NCI-H2081 (cell line): ENCODE data around the gene APEH.

ENCODE experiments used
- DNase-seq, 2 experiments: peaks; one replicate each; lab custom pipeline; 2025; lab: John Stamatoyannopoulos, UW

The APEH gene

DNA sequence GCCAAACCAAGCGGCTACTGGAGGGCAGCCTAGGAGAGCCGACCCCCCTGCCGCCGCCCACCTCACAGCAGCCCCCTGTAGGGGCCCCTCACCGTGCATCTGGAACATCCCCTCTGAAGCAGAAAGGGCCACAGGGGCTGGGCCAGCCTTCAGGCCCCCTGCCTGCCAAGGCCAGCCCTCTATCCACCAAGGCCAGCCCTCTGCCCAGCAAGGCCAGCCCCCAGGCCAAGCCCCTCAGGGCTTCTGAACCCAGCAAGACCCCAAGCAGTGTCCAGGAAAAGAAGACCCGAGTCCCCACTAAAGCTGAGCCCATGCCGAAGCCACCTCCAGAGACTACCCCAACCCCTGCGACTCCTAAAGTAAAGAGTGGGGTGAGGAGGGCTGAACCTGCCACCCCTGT lies 23.5 kb upstream of the APEH start:
- no peak for DNase-seq

DNA sequence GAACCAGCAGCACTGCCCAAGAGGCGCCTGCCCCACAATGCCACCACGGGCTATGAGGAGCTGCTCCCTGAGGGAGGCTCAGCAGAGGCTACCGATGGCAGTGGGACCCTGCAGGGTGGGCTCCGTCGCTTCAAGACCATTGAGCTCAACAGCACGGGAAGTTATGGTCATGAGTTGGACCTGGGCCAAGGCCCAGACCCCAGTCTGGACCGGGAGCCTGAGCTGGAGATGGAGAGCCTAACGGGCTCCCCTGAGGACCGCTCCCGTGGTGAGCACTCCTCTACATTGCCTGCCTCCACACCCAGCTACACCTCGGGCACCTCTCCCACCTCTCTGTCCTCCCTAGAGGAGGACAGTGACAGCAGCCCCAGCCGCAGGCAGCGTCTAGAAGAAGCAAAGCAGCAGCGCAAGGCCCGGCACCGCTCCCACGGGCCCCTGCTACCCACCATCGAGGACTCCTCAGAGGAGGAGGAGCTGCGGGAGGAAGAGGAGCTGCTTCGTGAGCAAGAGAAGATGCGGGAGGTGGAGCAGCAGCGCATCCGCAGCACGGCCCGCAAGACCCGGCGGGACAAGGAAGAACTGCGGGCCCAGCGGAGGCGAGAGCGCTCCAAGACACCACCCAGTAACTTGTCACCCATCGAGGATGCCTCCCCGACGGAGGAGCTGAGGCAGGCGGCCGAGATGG lies 21.8 kb upstream of the APEH start:
- no peak for DNase-seq

DNA sequence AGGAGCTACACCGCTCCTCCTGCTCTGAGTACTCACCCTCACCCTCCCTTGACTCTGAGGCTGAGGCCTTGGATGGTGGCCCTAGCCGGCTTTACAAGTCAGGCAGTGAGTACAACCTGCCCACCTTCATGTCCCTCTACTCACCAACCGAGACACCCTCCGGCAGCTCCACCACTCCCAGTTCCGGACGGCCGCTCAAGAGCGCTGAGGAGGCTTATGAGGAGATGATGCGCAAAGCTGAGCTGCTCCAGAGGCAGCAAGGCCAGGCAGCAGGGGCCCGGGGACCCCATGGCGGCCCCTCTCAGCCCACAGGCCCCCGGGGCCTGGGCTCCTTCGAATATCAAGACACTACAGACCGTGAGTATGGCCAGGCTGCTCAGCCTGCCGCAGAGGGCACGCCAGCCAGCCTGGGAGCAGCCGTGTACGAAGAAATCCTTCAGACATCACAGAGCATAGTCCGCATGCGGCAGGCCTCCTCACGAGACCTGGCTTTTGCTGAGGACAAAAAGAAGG lies 21.2 kb upstream of the APEH start:
- DNase-seq: no peak

DNA sequence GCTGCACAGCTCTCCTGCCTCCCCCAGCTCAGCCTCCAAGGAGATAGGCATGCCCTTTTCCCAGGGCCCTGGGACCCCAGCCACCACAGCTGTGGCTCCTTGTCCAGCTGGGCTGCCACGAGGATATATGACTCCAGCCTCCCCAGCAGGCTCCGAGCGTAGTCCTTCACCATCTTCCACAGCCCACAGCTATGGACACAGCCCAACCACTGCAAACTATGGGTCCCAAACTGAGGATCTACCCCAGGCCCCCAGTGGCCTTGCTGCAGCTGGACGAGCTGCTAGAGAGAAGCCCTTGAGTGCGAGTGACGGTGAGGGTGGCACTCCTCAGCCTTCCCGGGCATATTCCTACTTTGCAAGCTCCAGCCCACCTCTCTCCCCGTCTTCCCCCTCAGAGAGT lies 20.5 kb upstream of the APEH start:
- DNase-seq: no peak

DNA sequence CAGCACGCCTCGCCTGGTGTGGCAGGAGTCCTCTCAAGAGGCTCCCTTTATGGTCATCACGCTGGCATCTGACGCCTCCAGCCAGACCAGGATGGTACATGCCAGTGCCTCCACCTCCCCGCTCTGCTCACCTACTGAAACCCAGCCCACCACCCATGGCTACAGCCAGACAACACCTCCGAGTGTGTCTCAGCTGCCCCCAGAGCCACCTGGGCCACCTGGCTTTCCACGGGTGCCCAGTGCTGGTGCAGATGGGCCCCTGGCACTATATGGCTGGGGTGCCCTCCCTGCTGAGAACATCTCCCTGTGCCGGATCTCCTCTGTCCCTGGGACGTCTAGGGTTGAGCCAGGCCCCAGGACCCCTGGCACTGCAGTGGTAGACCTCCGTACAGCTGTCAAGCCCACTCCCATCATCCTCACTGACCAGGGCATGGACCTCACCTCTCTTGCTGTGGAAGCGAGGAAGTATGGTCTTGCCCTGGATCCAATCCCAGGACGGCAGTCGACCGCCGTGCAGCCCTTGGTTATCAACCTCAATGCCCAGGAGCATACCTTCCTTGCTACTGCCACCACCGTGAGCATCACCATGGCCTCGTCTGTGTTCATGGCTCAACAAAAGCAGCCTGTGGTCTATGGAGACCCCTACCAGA lies 19.9 kb upstream of the APEH start:
- no peak for DNase-seq

DNA sequence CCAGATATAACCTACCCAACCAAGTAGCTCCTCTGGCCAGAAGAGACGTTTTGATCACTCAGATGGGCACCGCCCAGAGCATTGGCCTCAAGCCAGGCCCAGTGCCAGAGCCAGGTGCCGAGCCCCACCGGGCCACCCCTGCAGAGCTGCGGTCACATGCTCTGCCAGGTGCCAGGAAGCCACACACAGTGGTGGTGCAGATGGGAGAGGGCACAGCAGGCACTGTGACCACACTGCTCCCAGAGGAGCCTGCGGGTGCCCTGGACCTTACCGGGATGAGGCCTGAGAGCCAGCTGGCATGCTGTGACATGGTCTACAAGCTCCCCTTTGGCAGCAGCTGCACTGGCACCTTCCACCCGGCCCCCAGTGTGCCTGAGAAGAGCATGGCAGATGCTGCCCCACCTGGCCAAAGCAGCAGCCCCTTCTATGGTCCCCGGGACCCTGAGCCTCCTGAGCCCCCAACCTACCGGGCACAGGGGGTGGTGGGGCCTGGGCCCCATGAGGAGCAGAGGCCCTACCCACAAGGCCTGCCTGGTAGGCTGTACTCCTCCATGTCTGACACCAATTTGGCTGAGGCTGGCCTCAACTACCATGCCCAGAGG lies 19.1 kb upstream of the APEH start:
- peak; percentile 76 to 91 for DNase-seq

DNA sequence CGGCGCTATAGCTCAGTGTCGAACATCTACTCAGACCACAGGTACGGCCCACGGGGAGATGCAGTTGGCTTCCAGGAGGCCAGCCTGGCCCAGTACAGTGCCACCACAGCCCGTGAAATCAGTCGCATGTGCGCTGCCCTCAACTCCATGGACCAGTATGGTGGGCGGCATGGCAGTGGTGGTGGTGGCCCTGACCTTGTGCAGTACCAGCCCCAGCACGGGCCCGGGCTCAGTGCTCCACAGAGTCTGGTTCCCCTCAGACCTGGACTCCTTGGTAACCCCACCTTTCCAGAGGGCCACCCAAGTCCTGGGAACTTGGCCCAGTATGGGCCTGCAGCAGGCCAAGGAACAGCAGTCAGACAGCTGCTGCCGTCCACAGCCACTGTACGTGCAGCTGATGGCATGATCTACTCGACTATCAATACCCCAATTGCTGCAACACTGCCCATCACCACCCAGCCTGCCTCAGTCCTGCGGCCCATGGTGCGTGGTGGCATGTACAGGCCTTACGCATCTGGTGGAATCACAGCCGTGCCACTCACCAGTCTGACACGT lies 18.3 kb upstream of the APEH start:
- no peak for DNase-seq

DNA sequence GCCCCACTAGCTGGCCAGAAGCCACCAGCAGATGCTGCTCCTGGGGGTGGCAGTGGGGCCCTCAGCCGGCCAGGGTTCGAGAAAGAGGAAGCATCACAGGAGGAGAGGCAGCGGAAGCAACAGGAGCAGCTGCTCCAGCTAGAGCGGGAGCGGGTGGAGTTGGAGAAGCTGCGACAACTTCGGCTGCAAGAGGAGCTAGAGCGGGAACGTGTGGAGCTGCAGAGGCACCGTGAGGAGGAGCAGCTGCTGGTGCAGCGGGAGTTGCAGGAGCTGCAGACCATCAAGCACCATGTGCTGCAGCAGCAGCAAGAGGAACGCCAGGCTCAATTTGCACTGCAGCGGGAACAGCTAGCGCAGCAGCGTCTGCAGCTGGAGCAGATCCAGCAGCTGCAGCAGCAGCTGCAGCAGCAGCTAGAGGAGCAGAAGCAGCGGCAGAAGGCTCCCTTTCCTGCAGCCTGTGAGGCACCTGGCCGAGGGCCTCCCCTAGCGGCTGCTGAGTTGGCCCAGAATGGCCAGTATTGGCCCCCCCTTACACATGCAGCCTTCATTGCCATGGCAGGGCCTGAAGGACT lies 17.5 kb upstream of the APEH start:
- peak in 1 of 2 experiments; percentile 4 for DNase-seq

DNA sequence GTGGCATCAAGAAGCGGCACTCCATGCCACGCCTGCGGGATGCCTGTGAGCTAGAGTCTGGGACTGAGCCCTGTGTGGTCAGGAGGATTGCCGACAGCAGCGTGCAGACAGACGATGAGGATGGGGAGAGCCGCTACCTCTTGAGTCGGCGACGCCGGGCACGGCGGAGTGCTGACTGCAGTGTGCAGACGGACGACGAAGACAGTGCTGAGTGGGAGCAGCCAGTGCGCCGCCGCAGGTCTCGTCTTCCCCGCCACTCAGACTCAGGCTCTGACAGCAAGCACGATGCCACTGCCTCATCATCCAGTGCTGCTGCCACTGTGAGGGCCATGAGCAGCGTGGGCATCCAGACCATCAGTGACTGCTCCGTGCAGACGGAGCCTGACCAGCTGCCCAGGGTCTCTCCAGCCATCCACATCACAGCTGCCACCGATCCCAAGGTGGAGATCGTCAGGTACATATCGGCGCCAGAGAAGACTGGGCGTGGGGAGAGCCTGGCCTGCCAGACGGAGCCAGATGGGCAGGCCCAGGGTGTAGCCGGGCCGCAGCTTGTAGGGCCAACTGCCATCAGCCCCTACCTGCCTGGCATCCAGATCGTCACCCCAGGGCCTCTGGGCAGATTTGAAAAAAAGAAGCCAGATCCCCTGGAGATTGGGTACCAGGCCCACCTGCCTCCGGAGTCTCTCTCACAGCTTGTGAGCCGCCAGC lies 16.8 kb upstream of the APEH start:
- DNase-seq: no peak

DNA sequence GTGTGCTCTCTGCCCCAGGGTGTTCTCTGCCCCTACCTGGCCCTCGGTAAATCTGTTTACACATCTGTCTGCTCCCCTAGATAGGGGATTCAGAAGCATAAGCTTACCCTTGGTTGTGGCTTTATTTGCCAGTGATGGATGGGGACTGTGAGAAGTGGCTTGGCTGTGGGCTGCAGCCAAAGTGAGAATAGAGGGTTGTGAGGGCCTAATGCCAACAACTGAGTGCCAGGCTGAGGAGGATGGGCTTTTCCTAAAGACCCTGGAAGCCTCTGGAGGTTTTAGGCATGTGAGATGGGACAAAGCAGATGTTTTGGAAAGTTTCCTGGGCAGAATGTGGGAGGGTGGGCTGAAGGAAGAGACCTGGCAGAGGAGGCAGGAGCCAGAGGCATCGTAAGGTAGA lies 15.4 kb upstream of the APEH start:
- DNase-seq: no peak

DNA sequence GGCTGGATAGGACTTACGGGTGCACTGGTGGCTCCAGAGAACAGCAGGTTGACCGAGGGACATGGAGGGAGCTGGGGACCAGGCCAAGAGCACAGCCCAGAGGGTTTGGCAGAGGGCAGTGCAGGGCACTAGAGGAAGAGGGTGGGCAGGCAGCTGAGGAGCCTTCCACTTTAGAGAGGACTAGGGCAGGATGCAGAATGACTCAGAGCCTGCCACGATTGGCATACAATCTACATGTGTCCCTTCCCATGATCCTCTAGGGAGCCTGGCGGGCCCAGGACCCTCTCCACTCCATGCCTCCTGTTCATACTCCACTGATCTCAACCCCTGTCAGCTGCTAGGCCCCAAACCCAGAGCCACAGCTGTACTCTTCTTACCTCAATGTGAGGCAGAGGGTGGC lies 14.4 kb upstream of the APEH start:
- DNase-seq: no peak

DNA sequence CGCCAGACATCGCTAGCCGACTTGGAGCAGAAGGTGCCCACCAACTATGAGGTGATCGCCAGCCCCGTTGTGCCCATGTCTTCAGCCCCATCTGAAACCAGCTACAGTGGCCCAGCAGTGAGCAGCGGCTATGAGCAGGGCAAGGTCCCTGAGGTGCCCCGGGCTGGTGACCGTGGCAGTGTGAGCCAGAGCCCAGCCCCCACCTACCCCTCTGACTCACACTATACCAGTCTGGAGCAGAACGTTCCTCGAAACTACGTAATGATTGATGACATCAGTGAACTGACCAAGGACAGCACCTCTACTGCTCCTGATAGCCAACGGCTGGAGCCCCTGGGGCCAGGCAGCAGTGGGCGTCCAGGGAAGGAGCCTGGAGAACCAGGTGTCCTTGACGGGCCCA lies 12.9 kb upstream of the APEH start:
- no peak for DNase-seq

DNA sequence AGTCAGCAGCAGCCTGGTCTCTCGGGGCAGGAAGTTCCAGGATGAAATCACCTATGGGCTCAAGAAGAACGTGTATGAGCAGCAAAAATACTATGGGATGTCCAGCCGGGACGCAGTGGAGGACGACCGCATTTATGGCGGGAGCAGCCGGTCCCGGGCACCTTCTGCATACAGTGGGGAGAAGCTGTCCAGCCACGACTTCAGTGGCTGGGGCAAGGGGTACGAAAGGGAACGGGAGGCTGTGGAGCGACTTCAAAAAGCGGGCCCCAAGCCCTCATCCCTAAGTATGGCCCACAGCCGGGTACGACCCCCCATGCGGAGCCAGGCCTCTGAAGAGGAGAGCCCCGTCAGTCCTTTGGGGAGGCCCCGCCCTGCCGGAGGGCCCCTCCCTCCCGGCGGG lies 12.1 kb upstream of the APEH start:
- no peak for DNase-seq

DNA sequence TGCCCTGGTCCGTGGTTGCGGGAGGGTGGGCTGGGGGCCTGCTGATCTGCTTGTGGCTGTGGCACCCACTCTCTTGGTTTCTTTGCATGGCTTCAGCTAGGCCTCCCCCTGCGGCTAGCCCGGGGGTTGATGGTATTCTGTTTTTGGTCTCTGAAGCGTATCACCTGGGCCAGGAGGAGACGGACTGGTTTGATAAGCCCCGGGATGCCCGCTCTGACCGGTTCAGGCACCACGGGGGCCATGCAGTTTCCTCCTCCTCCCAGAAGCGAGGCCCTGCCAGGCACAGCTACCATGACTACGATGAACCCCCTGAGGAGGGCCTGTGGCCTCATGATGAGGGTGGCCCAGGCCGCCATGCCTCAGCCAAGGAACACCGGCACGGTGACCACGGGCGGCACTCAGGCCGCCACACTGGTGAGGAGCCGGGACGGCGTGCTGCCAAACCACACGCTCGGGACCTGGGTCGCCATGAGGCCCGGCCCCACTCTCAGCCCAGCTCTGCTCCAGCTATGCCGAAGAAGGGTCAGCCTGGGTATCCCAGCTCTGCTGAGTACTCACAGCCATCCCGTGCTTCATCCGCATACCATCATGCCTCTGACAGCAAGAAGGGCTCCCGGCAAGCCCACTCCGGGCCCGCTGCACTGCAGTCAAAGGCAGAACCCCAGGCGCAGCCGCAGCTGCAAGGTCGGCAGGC lies 11.3 kb upstream of the APEH start:
- DNase-seq: no peak

DNA sequence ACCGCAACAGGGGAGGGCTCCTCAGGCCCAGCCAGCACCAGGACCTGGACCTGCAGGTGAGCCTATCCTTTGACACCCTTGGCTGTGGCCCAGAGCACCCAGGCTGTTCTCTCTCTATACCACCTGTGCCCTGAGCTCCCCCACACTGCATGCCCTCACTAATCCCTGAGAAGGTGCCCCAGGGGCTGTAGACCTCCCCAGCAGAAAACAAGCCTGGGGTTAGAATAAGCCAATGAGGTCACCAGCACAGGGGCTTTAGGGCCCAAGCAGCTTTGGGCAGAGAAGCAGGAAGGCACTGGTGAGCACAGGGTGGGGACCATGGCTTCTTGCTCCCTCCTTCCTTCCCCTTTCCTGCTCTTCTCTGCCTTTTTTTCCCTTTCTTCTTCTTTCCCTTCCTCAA lies 10.3 kb upstream of the APEH start:
- DNase-seq: no peak

DNA sequence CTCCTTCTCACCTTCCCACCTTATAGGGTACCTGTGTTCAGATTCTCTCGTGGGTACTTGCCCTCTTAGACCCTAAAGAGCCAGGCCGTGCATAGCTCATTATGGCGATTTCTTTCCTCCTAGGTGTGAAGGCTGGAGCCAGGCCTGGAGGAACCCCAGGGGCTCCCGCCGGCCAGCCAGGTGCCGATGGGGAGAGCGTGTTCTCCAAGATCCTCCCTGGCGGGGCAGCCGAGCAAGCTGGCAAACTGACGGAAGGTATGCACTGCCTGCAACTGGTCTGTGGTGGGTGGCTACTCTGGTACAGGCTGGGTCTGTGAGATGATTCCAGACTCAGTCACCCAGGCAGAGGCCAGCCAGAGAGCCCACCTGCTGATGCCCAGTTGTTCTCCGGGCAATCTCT lies 9.9 kb upstream of the APEH start:
- no peak for DNase-seq

DNA sequence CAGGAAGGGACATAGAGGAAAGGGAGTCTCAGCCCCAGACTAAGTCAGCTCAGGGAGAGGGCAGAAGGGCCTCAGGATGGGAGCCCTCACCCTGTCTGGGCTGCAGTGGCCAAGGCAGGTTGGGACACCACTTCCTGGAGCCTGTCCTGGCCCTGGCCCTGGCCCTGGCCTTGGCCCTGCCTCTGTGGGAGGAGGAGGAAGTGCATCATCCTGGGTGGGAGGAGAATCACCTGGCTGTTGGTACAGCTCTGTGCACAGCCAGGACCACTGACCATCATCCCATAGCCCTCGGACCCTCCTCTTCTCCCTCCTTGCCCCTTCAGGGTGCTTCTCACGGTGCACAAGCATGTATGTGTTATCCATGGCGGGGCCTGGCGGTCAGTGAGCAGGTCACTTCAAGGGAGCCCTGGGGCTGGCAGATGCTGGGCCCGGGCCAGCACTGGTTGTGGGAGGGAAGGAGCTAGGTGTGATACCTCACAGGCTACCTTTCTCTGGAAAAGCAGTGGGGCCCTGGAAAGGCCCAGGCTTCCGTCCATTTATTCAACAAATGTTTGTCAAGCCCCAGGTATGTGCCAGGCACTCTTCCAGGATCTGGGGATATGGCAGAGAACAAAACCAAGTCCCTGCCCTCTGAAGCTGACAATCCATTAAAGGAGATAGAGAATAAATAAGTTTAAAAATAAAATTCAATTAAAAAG lies 8.2 kb upstream of the APEH start:
- DNase-seq: no peak

DNA sequence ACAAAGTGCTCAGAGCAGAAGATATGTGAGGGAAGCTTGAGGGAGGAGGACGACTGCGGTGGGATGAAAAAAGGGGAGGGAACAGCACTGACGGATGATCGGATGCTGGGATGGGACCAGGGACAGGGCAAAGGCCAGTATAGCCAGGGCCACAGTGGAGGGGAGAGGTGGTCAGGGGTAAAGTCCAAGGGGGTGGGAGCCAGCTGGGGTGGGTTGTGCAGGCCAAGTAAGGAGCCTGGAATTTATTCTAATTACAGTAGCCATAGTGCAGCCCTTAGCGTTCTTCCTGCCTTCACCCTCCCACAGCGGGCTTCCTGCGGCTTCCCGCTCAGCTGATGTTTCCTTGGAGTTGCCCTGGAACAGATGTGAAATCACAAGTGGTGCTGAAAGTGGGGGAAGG lies 7.6 kb upstream of the APEH start:
- DNase-seq: no peak

DNA sequence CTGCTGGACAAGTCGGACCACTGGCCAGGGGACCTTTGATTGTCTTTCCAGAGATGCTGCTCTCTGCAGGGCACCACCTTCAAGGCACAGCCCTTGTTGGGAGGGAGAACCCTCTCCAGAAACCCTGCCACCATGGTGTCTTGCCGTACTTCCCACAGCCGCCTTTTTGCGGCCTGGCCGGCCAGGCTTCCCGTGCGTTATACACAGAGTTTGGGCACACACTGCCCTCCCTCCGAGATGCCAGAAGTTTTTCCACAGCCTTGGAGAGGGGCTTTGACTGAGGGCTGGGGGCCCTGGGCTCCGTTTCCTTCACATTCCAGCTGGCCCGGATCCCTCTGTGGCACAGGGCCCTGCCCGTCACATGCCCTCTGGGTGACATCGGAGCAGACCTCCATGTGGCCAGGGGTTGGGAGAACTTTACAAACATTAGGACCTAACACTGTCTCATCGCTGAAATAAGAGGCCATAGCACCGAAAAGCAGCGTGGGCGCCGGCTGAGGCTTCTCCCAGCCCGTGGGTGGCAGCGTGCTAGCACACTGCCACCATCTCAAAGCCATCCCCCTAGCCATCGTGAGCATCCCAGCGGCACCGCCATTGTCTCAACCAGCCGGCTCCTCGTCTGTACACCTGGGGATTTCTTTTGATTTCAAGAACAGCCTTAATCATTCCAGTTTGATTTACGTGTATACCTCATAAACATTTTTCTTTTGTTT lies 6.3 kb upstream of the APEH start:
- no peak for DNase-seq

DNA sequence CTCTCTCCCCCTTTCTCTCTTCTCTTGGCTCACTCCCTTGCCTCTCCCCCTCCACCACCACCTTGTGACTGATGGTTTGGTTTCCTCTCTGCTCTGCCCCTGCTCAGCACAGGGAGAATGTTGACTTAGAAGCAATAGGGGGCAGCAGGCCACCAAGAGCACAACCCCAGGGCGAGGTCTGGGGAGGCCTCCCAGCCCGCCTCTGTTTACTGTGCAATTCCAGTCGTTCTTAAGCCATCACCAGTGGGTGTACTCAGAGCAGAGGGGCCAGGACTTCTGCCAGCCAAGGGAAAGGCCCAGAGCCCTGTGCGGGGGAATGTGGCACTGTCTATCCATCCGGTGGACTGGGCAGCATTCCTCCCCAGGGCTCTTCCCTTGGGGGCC lies 5.7 kb upstream of the APEH start:
- no peak for DNase-seq
